Liver (tissue), 9 donors: Measurements from ENCODE around the gene PLD6. TPM values are rescaled to one million over a fixed set of nuclear protein-coding genes. Genes with fewer than 3 reads are reported as not detected.

ENCODE experiments used
- DNase-seq: peaks from one replicate; pipeline ENCODE4 v3.0.0-alpha.2; 2017; ENCODE audit warnings: low spot score
- H3K27ac ChIP-seq, 2 donors: one replicate each; pipeline ENCODE4 v1.7.0; 2013; ENCODE audit warnings: inconsistent platforms in 2 of 2, low read length in 2 of 2, control low read depth in 1 of 2, low read depth in 1 of 2, mild to moderate bottlenecking in 1 of 2
- H3K27me3 ChIP-seq, 4 donors: one replicate each; pipeline versions ENCODE4 v1.6.1 to v1.7.0; 2013; ENCODE audit warnings: low read length in 3 of 4, inconsistent platforms in 1 of 4, mild to moderate bottlenecking in 1 of 4, moderate library complexity in 1 of 4; ENCODE audit not compliant: control insufficient read depth in 4 of 4, insufficient read depth in 4 of 4
- H3K36me3 ChIP-seq, 4 donors: one replicate each; pipeline versions ENCODE4 v1.6.1 to v1.7.0; 2013; ENCODE audit warnings: low read length in 3 of 4, mild to moderate bottlenecking in 3 of 4, low read depth in 1 of 4, moderate library complexity in 1 of 4; ENCODE audit not compliant: control insufficient read depth in 4 of 4, insufficient read depth in 3 of 4
- H3K4me1 ChIP-seq, 4 donors: one replicate each; pipeline versions ENCODE4 v1.6.1 to v1.7.0; 2013; ENCODE audit warnings: low read length in 3 of 4, mild to moderate bottlenecking in 3 of 4, moderate library complexity in 1 of 4; ENCODE audit not compliant: control insufficient read depth in 4 of 4, insufficient read depth in 4 of 4
- H3K4me3 ChIP-seq, 3 donors: one replicate each; pipeline versions ENCODE4 v1.6.1 to v1.7.0; 2013; ENCODE audit warnings: low read length in 3 of 3, control low read depth in 1 of 3, low read depth in 1 of 3, mild to moderate bottlenecking in 1 of 3
- H3K9ac ChIP-seq, 2 donors: one replicate each; pipeline ENCODE4 v1.7.0; 2013; ENCODE audit warnings: low read length in 2 of 2, mild to moderate bottlenecking in 2 of 2, moderate library complexity in 2 of 2, control low read depth in 1 of 2, low read depth in 1 of 2
- H3K9me3 ChIP-seq, 4 donors: one replicate each; pipeline versions ENCODE4 v1.6.1 to v1.7.0; 2013; ENCODE audit warnings: low read length in 3 of 4; ENCODE audit not compliant: control insufficient read depth in 4 of 4
- EGR1 ChIP-seq, 2 donors: IDR thresholded peaks; 2 replicates each; pipeline ENCODE4 v1.6.1; 2016 to 2018; ENCODE audit warnings: antibody characterized with exemption in 2 of 2, low read depth in 2 of 2
- FOXA1 ChIP-seq: IDR thresholded peaks from 2 replicates; pipeline ENCODE4 v1.6.1; 2016; ENCODE audit warnings: antibody characterized with exemption
- FOXA2 ChIP-seq: IDR thresholded peaks from 2 replicates; pipeline ENCODE4 v1.6.1; 2016; ENCODE audit warnings: antibody characterized with exemption
- GABPA ChIP-seq, 2 donors: IDR thresholded peaks in 1 of 2; conservative IDR thresholded peaks in 1 of 2; 2 replicates each; pipeline ENCODE4 v1.6.1; 2016; ENCODE audit warnings: antibody characterized with exemption in 2 of 2, mild to moderate bottlenecking in 1 of 2, moderate library complexity in 1 of 2
- HNF4A ChIP-seq, 2 donors: conservative IDR thresholded peaks; 2 replicates each; pipeline ENCODE4 v1.6.1; 2016; ENCODE audit warnings: antibody characterized with exemption in 2 of 2, mild to moderate bottlenecking in 2 of 2
- HNF4G ChIP-seq: IDR thresholded peaks from 2 replicates; pipeline ENCODE4 v1.6.1; 2016; ENCODE audit warnings: antibody characterized with exemption
- JUND ChIP-seq, 2 donors: IDR thresholded peaks; 2 replicates each; pipeline ENCODE4 v1.6.1; 2016; ENCODE audit warnings: antibody characterized with exemption in 2 of 2
- NR2F2 ChIP-seq: IDR thresholded peaks from 2 replicates; pipeline ENCODE4 v1.6.1; 2016; ENCODE audit warnings: antibody characterized with exemption
- RAD21 ChIP-seq, 2 donors: IDR thresholded peaks; 2 replicates each; pipeline ENCODE4 v1.6.1; 2016; ENCODE audit warnings: antibody characterized with exemption in 2 of 2, mild to moderate bottlenecking in 2 of 2
- RXRA ChIP-seq, 2 donors: IDR thresholded peaks; 2 replicates each; pipeline ENCODE4 v1.6.1; 2017 to 2018; ENCODE audit warnings: antibody characterized with exemption in 2 of 2, mild to moderate bottlenecking in 1 of 2
- TAF1 ChIP-seq: conservative IDR thresholded peaks from 2 replicates; pipeline ENCODE4 v1.6.1; 2016; ENCODE audit warnings: antibody characterized with exemption, mild to moderate bottlenecking
- YY1 ChIP-seq: IDR thresholded peaks from 2 replicates; pipeline ENCODE4 v1.6.1; 2016; ENCODE audit warnings: antibody characterized with exemption, mild to moderate bottlenecking
- WGBS: extraction: QIAGEN DNeasy Blood & Tissue Kit; methylation state at CpG from one replicate; pipeline ENCODE4 v1.1.7; 2013; 5-methylcytosine and 5-hydroxymethylcytosine counted together
- polyA plus RNA-seq, 2 donors: library from polyadenylated mRNA; stranded (reverse) in 1 of 2; unstranded in 1 of 2; fragments of 200-250 nt in 1 of 2; fragments of >200 nt in 1 of 2; fragmentation: Nextera tagmentation in 1 of 2; extraction: Ambion mirVana in 1 of 2; gene quantifications; one replicate each; pipeline versions ENCODE4 v1.2.1 to v1.2.3, GENCODE V29; 2013 to 2015
- total RNA-seq, 2 donors: library from RNA; depleted of rRNA; stranded (reverse); fragments of >200 nt; gene quantifications; one replicate each; pipeline ENCODE4 v1.2.3, GENCODE V29; 2014
- TF ChIP-seq, protein P1 (sequence below): IDR thresholded peaks from 2 replicates; pipeline ENCODE4 v1.6.1; 2016; ENCODE audit warnings: antibody characterized with exemption
- TF ChIP-seq, protein P2 (sequence below): IDR thresholded peaks from 2 replicates; pipeline ENCODE4 v1.6.1; 2016; ENCODE audit warnings: antibody characterized with exemption
- TF ChIP-seq, protein P3 (sequence below): IDR thresholded peaks from 2 replicates; pipeline ENCODE4 v1.6.1; 2016; ENCODE audit warnings: antibody characterized with exemption
- TF ChIP-seq, protein P4 (sequence below): IDR thresholded peaks from 2 replicates; pipeline ENCODE4 v1.6.1; 2016; ENCODE audit warnings: antibody characterized with exemption, mild to moderate bottlenecking
- TF ChIP-seq, protein P5 (sequence below): fragments of 150-350 bp; IDR thresholded peaks from 2 replicates; pipeline ENCODE4 v1.5.1; 2017; ENCODE audit warnings: improper control_type of control experiment, low read depth, low read length; ENCODE audit not compliant: missing input control
- donor health status: healthy.
- donor health status: healthy.
- donor health status: healthy.
- donor health status: healthy.
- donor health status: healthy.

Gene PLD6
- total and polyA plus RNA-seq, 4 donors = 1.2 to 2.3 (median 1.5) TPM

DNA sequence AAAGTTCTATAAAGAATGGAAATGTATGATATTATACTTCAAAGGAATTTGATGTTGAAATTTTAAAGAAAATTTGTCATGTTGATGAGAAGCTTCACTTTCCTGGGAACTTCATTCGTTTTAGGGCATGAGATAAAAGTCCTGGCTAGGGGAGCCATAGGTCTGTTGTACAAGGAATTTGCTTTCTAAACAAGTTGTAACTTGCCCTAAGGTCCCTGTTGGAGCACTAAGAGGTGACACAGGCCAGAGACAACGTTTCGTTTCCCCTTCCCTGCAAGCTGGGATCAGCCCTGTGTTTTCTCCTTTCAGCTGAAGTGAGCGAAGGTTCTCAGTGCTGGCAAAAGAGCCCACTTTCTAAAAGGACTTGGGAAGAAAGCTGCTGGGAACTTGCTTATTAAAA, 16.6 kb downstream of the PLD6 start:
- Histone ChIP-seq H3K27ac (no peak overlapping the region), H3K9me3 (no peaks in the 10 kb centered on the region), H3K9ac (no peak overlapping the region), H3K4me1 (peaks cover 0 to 7% (median 0%) of the 10 kb centered on the region in 4 donors), H3K4me3 (no peak overlapping the region), H3K36me3 (peaks cover 0 to 14% (median 1%) of the 10 kb centered on the region in 4 donors), H3K27me3 (no peaks in the 10 kb centered on the region)
- no peak for TF ChIP-seq FOXA2
- TF ChIP-seq EGR1 (IDR thresholded peaks at IDR 0.05; ENCODE audit: low read depth in 2 of 2) = no peak
- no peak for TF ChIP-seq RXRA (IDR thresholded peaks at IDR 0.05)
- TF ChIP-seq RAD21 (IDR thresholded peaks at IDR 0.05) = no peak
- TF ChIP-seq, protein P1, sequence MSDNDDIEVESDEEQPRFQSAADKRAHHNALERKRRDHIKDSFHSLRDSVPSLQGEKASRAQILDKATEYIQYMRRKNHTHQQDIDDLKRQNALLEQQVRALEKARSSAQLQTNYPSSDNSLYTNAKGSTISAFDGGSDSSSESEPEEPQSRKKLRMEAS = no peak
- TF ChIP-seq, protein P2, sequence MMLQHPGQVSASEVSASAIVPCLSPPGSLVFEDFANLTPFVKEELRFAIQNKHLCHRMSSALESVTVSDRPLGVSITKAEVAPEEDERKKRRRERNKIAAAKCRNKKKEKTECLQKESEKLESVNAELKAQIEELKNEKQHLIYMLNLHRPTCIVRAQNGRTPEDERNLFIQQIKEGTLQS = no peak
- TF ChIP-seq, protein P3, sequence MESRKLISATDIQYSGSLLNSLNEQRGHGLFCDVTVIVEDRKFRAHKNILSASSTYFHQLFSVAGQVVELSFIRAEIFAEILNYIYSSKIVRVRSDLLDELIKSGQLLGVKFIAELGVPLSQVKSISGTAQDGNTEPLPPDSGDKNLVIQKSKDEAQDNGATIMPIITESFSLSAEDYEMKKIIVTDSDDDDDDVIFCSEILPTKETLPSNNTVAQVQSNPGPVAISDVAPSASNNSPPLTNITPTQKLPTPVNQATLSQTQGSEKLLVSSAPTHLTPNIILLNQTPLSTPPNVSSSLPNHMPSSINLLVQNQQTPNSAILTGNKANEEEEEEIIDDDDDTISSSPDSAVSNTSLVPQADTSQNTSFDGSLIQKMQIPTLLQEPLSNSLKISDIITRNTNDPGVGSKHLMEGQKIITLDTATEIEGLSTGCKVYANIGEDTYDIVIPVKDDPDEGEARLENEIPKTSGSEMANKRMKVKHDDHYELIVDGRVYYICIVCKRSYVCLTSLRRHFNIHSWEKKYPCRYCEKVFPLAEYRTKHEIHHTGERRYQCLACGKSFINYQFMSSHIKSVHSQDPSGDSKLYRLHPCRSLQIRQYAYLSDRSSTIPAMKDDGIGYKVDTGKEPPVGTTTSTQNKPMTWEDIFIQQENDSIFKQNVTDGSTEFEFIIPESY = no peak
- no peak for TF ChIP-seq HNF4A (conservative IDR thresholded peaks at IDR 0.05)
- TF ChIP-seq, protein P4, sequence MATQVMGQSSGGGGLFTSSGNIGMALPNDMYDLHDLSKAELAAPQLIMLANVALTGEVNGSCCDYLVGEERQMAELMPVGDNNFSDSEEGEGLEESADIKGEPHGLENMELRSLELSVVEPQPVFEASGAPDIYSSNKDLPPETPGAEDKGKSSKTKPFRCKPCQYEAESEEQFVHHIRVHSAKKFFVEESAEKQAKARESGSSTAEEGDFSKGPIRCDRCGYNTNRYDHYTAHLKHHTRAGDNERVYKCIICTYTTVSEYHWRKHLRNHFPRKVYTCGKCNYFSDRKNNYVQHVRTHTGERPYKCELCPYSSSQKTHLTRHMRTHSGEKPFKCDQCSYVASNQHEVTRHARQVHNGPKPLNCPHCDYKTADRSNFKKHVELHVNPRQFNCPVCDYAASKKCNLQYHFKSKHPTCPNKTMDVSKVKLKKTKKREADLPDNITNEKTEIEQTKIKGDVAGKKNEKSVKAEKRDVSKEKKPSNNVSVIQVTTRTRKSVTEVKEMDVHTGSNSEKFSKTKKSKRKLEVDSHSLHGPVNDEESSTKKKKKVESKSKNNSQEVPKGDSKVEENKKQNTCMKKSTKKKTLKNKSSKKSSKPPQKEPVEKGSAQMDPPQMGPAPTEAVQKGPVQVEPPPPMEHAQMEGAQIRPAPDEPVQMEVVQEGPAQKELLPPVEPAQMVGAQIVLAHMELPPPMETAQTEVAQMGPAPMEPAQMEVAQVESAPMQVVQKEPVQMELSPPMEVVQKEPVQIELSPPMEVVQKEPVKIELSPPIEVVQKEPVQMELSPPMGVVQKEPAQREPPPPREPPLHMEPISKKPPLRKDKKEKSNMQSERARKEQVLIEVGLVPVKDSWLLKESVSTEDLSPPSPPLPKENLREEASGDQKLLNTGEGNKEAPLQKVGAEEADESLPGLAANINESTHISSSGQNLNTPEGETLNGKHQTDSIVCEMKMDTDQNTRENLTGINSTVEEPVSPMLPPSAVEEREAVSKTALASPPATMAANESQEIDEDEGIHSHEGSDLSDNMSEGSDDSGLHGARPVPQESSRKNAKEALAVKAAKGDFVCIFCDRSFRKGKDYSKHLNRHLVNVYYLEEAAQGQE = no peak
- no peak for TF ChIP-seq FOXA1
- TF ChIP-seq HNF4G = no peak
- no peak for TF ChIP-seq YY1
- TF ChIP-seq NR2F2 = no peak
- TF ChIP-seq GABPA (IDR thresholded peaks at IDR 0.05 in 1 of 2, conservative IDR thresholded peaks at IDR 0.05 in 1 of 2) = no peak
- TF ChIP-seq, protein P5, sequence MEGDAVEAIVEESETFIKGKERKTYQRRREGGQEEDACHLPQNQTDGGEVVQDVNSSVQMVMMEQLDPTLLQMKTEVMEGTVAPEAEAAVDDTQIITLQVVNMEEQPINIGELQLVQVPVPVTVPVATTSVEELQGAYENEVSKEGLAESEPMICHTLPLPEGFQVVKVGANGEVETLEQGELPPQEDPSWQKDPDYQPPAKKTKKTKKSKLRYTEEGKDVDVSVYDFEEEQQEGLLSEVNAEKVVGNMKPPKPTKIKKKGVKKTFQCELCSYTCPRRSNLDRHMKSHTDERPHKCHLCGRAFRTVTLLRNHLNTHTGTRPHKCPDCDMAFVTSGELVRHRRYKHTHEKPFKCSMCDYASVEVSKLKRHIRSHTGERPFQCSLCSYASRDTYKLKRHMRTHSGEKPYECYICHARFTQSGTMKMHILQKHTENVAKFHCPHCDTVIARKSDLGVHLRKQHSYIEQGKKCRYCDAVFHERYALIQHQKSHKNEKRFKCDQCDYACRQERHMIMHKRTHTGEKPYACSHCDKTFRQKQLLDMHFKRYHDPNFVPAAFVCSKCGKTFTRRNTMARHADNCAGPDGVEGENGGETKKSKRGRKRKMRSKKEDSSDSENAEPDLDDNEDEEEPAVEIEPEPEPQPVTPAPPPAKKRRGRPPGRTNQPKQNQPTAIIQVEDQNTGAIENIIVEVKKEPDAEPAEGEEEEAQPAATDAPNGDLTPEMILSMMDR = no peak
- TF ChIP-seq TAF1 = no peak
- no peak for TF ChIP-seq JUND (IDR thresholded peaks at IDR 0.05)
- 54% methylated on average over 4 of the region's 4 CpGs for WGBS
- no peak for DNase-seq

DNA sequence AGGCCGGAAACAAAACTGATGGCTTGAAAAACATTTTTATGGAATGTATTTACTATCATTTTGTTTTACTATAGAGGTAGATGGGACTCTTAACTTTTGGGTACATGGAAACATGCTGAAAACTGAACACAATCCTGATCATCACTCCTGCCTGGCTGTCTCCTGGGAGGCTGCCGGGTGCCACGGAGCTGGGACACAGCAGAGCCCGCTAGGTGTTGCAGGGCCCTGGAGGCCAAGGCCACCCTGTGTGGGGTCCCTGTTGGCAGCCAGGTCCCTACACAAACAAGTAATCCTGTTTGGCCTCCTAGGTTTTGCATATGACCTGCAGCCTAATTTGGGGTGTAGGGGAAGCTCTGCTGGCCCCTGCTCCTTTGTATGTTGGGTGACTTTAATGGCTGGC, 17.5 kb downstream of the PLD6 start:
- H3K9me3 ChIP-seq = no peaks in the 10 kb centered on the region
- TF ChIP-seq YY1 (no peak), HNF4A (conservative IDR thresholded peaks at IDR 0.05) (no peak), EGR1 (IDR thresholded peaks at IDR 0.05; ENCODE audit: low read depth in 2 of 2) (no peak)
- TF ChIP-seq, protein P3 = no peak
- TF ChIP-seq, protein P2 = no peak
- no peak overlapping the region for H3K9ac ChIP-seq
- H3K27me3 ChIP-seq = no peaks in the 10 kb centered on the region
- no peak overlapping the region for H3K4me3 ChIP-seq
- H3K4me1 ChIP-seq = peaks cover 0 to 7% (median 0%) of the 10 kb centered on the region in 4 donors
- no peak for DNase-seq
- WGBS = 92% methylated on average over 4 of the region's 4 CpGs
- H3K27ac ChIP-seq = no peak overlapping the region
- H3K36me3 ChIP-seq = peaks cover 3 to 22% (median 9%) of the 10 kb centered on the region in 4 donors
